Rectal smooth muscle tissue (tissue), 1 donor: Measurements from ENCODE around the gene MDC1.
A peak's percentile ranks its signal among the peaks of the same experiment; 100 is the strongest.
"Not testable (repeated sequence)": the region's sequence is repeated elsewhere in the genome, so short reads cannot be mapped to it uniquely, and the experiment has no call there.

Experiments
- H3K27ac ChIP-seq: one replicate; pipeline ENCODE4 v1.7.0; 2013; ENCODE audit warnings: low read depth, low read length, inconsistent platforms
- H3K27me3 ChIP-seq: one replicate; pipeline ENCODE4 v1.7.0; 2013; ENCODE audit warnings: low read length; ENCODE audit not compliant: control insufficient read depth, insufficient read depth
- H3K36me3 ChIP-seq: one replicate; pipeline ENCODE4 v1.7.0; 2013; ENCODE audit warnings: low read length; ENCODE audit not compliant: control insufficient read depth, insufficient read depth
- H3K4me1 ChIP-seq: one replicate; pipeline ENCODE4 v1.7.0; 2013; ENCODE audit warnings: low read length; ENCODE audit not compliant: control insufficient read depth, insufficient read depth
- H3K4me3 ChIP-seq: one replicate; pipeline ENCODE4 v1.7.0; 2013; ENCODE audit warnings: low read length
- H3K9ac ChIP-seq: one replicate; pipeline ENCODE4 v1.7.0; 2013; ENCODE audit warnings: low read length

MDC1 gene

GRCh38 chr6:30757261-30757904 lies 40.3 kb upstream of the MDC1 start:
- H3K9ac ChIP-seq = no peak overlapping the region
- no peak overlapping the region for H3K27ac ChIP-seq
- H3K4me1 ChIP-seq = peaks cover 11% of the 10 kb centered on the region
- H3K27me3 ChIP-seq = no peaks in the 10 kb centered on the region
- no peak overlapping the region for H3K4me3 ChIP-seq
- H3K36me3 ChIP-seq = no peaks in the 10 kb centered on the region

GRCh38 chr6:30756405-30757003 lies 39.4 kb upstream of the MDC1 start:
- peaks cover 16% of the 10 kb centered on the region for H3K4me1 ChIP-seq
- not testable (repeated sequence) for H3K27ac ChIP-seq, H3K4me3 ChIP-seq, H3K36me3 ChIP-seq, H3K9ac ChIP-seq, H3K27me3 ChIP-seq

- no peak overlapping the region for H3K4me3 ChIP-seq
- H3K9ac ChIP-seq = no peak overlapping the region
- peaks cover 19% of the 10 kb centered on the region for H3K4me1 ChIP-seq
- no peaks in the 10 kb centered on the region for H3K27me3 ChIP-seq
- H3K36me3 ChIP-seq = no peaks in the 10 kb centered on the region
- no peak overlapping the region for H3K27ac ChIP-seq
Measured at GRCh38 chr6:30754631-30755030, 37.5 kb upstream of the MDC1 start.

- H3K27ac ChIP-seq = peak overlapping the region; percentile 97
- H3K36me3 ChIP-seq = no peaks in the 10 kb centered on the region
- H3K27me3 ChIP-seq = no peaks in the 10 kb centered on the region
- H3K9ac ChIP-seq = no peak overlapping the region
- peaks cover 17% of the 10 kb centered on the region for H3K4me1 ChIP-seq
- H3K4me3 ChIP-seq = no peak overlapping the region
Measured at GRCh38 chr6:30752157-30752927, 35.3 kb upstream of the MDC1 start.

GRCh38 chr6:30750379-30750668 lies 33.2 kb upstream of the MDC1 start:
- Histone ChIP-seq H3K27me3 (no peaks in the 10 kb centered on the region), H3K36me3 (no peaks in the 10 kb centered on the region), H3K4me3 (no peak overlapping the region), H3K4me1 (peaks cover 17% of the 10 kb centered on the region), H3K9ac (no peak overlapping the region), H3K27ac (peak overlapping the region; percentile 18)

- Histone ChIP-seq H3K9ac (no peak overlapping the region), H3K4me3 (no peak overlapping the region), H3K4me1 (peaks cover 17% of the 10 kb centered on the region), H3K36me3 (no peaks in the 10 kb centered on the region), H3K27me3 (no peaks in the 10 kb centered on the region), H3K27ac (peak overlapping the region; percentile 18)
Measured at GRCh38 chr6:30749554-30750378, 32.7 kb upstream of the MDC1 start.

GRCh38 chr6:30748851-30749540 lies 31.9 kb upstream of the MDC1 start:
- H3K27me3 ChIP-seq = no peaks in the 10 kb centered on the region
- no peak overlapping the region for H3K4me3 ChIP-seq
- peaks cover 17% of the 10 kb centered on the region for H3K4me1 ChIP-seq
- H3K9ac ChIP-seq = no peak overlapping the region
- no peaks in the 10 kb centered on the region for H3K36me3 ChIP-seq
- H3K27ac ChIP-seq = peak overlapping the region; percentile 18

GRCh38 chr6:30747902-30748769 lies 31.1 kb upstream of the MDC1 start:
- H3K27me3 ChIP-seq = no peaks in the 10 kb centered on the region
- peaks cover 13% of the 10 kb centered on the region for H3K4me1 ChIP-seq
- H3K36me3 ChIP-seq = no peaks in the 10 kb centered on the region
- peak overlapping the region; percentile 21 for H3K27ac ChIP-seq
- H3K4me3 ChIP-seq = no peak overlapping the region
- no peak overlapping the region for H3K9ac ChIP-seq

GRCh38 chr6:30747300-30747687 lies 30.2 kb upstream of the MDC1 start:
- no peak overlapping the region for H3K4me3 ChIP-seq
- H3K4me1 ChIP-seq = peaks cover 8% of the 10 kb centered on the region
- H3K36me3 ChIP-seq = no peaks in the 10 kb centered on the region
- H3K27me3 ChIP-seq = no peaks in the 10 kb centered on the region
- H3K9ac ChIP-seq = no peak overlapping the region
- peak overlapping the region; percentile 11 for H3K27ac ChIP-seq

- H3K36me3 ChIP-seq = peaks cover 15% of the 10 kb centered on the region
- peaks cover 11% of the 10 kb centered on the region for H3K4me1 ChIP-seq
- peak within 1 kb of the TSS; percentile 94 for H3K9ac ChIP-seq
- no peaks in the 10 kb centered on the region for H3K27me3 ChIP-seq
- H3K27ac ChIP-seq = peak within 1 kb of the TSS; percentile 97
- peak within 1 kb of the TSS; percentile 89 for H3K4me3 ChIP-seq
Measured at GRCh38 chr6:30744054-30744805, 27.1 kb upstream of the MDC1 start, which contains the start of gene IER3. IER3 (minus strand) TSS chr6:30744547; CDS start chr6:30744518, 29 bp downstream.
